KG1 (cell line): ENCODE results near the gene NAXE.

Source experiments
- DNase-seq: peaks from one replicate; lab custom pipeline; 2025; lab: John Stamatoyannopoulos, UW

Gene NAXE

DNA sequence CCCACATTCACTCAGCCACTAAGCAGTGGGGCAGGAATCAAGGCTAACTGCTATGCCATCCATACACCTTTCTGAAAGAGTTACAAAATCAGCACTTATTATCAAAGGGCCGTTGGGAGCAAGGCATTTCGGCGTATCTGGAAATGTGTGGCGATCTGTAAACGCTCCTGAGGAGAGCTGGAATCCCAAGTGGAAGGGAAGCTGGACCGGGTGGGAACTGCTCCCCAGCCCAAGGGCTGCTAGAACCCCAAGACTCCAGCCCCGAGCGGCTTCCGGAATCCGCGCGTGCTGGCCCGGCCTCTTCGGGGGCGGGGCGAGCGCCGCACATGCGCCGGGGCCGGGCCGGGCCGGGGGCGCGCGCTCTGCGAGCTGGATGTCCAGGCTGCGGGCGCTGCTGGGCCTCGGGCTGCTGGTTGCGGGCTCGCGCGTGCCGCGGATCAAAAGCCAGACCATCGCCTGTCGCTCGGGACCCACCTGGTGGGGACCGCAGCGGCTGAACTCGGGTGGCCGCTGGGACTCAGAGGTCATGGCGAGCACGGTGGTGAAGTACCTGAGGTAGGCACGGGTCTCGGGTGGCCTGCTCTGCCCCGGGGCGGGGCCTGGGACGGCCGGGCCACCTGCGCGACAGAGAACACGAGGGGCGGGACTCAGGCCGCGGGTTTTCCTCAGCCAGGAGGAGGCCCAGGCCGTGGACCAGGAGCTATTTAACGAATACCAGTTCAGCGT is at the start of gene NAXE:
TSS of gene NAXE (plus strand) at position 345 of the 726 bp plus-strand sequence. CDS start at position 374, 29 bp downstream.
- no peak for DNase-seq

DNA sequence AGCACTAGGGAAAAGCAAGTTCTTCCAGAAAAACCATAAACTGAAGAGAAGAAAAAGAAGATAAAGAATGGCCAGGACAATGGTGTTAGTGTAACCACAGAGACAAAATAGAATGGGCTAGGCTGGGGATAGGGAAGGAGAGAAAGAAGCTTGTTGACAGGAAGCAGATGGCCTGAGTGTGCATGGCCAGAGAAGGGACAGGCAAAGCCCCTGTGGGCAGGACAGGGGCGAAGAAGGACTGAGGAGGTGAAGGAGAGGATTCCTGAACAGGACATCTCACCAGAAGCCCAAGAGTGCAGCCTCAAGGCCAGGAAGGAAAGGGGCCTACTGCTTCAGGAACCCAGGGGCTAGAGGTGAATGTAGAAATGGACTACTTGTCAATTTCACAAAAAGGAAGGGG is 48.5 kb upstream of the NAXE start:
- DNase-seq: no peak

DNA sequence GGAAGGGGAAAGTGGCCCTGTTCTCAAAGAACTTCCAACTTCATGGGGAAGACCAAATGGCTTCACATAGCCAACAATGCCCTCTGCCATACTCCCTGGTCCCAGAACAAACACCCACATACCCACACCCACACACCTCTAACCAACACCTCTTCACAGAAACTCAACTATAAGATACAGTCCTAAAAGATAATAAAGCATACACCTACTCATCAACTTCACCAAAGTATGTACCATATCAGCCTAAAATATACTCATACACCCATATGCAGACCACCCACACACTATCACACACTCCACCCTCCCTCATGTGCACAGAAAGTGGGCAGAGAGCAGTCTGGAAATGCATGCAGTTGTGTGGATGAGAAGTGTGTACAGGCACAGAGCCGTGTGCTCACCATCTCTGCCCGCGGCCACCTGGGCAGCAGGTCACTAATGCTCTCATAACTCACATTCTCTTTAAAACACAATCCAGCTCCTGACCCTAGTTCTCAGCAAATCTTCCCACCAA is 46.9 kb upstream of the NAXE start:
- DNase-seq: no peak

DNA sequence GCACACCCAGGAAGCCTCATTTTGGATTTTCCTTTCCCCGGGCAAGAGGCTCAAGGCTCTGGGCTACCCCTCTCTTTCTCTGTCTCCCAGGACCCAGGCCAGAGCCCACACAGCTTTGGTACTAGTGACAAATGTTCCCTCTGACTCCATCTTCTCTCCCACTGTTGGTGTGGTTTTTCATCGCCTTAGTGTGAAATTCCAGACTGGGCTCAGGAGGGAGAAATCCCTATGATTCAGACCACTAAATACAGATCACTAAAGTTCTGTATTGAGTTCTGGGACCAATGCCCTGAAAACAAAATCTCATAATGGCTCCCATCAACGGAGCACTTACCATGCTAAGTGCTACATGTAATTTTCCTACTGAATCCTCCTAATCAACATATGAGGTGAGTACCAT is 45.3 kb upstream of the NAXE start:
- no peak for DNase-seq

DNA sequence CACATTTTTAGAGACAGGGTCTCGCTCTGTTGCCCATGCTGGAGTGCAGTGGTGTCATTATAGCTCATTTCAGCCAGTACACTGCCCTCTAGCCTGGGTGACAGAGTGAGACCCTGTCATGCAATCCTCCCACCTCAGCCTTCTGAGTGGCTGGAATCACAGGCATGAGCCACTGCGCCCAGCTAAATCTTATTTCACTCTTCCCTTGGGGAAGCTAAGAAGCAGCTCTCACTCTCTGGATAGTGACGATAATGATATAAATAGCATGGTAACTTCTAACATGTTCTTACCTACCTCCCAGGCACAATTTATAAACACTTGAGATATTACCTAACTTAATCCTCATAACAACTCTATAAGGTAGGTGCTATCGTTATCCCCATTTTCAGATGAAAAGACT is 44.1 kb upstream of the NAXE start:
- DNase-seq: no peak

DNA sequence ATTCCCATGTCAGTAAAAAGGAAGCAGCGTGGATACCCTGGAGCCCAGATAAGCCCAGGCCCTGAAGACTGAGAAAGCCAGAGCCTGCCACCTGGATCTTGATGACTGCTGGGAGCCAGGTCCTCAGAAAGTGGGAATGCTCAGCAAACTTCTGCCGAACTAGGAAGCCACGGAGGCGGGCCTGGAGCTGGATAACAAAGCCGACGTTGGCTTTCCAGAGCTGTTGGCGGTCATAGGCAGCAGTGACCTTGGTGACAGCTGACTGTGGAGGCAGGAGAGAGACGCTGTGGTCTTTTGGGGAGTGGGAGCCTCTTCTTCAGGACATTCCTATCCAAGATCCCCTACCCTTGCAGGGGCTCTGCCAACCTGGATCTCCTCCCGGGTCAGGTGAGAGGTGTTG is 43.6 kb upstream of the NAXE start:
- DNase-seq: no peak

DNA sequence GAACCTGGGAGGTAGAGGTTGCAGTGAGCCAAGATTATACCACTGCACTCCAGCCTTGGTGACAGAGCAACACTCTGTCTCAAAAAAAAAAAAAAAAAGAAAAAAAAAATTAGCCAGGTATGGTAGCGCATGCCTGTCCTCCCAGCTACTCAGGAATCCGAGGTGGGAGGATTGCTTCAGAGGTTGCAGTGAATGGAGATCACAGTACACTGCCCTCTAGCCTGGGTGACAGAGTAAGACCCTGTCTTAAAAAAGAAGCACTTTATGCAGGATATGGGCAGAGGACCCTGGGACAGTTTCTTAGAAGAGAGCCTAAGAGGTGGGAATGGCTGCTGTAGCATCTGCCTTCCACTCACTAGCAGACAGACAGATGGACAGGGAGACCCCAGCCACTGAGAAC is 42.2 kb upstream of the NAXE start:
- DNase-seq: no peak

DNA sequence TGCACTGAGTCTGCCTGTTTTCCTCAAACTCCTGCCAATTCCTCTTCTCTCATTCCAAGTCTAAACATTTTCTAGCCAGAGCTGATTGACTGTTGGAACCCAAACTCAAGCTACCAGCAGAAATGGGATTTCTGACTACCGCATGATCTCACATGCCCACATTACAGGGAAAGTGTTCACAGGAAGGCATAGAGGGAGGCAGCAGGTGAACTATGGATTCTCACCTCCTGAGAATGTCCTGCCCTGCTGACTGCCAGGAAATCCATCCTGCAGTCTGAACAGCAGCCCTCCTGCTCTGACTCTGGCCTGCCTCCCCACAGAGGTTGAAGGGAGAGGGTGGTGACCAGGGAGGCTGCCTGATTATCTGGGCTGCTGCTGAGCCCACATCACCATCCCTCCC is 41.7 kb upstream of the NAXE start:
- no peak for DNase-seq

DNA sequence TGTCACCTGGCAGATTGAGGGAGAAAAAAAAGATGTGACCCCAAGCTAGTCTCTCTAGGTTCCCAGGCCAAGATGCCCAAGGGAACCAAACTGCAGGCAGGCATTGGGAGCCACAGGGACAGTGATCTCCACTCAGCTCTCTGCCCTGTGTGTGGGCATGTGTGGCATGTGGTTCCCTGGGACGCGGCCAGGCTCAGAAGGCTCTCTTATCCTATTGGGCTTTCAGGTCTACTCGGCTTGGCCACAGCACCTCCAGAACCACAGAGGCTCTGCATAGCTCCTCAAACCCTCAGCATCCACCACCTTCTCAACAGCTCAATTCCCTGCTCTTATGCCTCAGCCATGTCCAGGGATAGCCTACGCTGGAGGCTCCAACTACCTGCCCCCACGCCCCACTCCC is 41.2 kb upstream of the NAXE start:
- DNase-seq: no peak

DNA sequence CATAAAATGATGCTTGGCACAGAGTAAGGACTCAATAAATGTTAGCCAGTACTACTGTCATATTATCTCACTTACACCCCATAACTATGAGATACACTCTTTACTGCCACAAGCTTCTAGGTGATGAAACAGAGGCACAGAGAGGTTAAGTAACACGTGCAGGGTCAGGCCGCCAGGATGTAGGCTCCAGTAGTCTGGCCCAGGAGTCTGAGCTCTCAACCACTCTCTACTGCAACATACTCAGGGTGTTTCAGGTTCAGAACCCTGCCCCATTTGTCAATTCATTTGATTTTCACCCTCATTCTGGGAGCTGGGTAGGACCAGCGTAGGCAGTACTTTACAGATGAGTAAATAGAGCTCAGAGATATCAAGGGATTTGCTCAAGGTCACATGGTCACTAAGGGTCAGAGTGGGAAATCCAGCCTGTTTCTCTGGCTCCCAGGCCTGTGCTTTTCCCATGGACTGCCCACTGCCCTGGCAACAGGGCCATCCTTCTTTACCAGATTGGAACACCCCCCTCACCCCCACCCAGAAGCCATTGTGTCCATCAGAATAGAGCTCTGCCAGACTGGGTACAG is 40.4 kb upstream of the NAXE start:
- DNase-seq: no peak

DNA sequence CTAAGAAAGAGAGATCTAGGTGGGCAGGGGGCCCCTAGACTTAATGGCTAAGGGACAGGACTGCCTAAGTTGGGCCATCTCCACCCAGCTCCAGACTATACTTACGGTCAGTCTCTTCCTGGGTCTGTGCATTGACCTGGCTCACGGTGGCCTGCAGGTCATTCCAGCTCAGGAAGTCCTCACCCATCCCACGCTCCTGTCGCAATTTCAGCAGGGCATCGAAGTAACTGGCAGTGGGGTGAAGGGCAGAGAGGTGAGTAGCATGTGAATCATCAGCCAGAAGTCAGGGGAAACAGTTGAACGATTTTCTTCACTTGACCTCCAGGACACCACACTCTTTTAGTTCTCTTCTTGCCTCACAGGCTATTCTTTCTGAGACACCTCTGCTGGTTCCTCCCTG is 39.7 kb upstream of the NAXE start:
- DNase-seq: no peak

DNA sequence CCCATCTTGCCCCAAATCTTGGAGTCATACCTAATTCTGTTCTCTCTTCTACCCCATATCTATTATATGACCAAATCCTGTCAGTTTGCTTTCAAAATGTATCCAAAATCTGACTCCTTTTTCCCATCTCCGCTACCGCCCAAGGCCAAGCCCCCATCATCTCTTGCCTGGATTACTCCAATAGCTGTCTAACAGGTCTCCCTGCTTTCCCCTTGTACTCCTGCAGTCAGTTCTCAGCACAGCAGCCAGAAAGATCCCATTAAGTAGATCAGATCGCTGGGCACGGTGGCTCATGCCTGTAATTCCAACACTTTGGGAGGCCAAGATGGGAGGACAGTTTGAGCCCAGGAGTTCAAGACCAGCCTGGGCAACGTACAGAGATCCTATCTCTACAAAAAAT is 39.1 kb upstream of the NAXE start:
- DNase-seq: no peak

DNA sequence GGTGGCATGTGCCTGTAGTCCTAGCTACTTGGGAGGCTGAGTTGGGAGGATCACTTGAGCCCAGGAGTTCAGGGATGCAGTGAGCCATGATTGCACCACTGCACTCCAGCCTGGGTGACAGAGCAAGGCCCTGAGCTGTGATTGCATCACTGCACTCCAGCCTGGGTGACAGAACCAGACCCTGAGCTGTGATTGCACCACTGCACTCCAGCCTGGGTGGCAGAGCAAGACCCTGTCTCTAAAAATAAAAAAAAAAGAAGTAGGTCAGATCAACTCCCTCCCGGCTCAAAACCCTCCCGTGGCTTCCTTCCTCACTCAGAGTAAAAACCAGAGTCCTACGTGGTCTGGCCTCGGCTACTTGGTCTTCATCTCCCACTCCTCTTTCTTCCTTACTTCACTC is 38.6 kb upstream of the NAXE start:
- peak; percentile 14 for DNase-seq

DNA sequence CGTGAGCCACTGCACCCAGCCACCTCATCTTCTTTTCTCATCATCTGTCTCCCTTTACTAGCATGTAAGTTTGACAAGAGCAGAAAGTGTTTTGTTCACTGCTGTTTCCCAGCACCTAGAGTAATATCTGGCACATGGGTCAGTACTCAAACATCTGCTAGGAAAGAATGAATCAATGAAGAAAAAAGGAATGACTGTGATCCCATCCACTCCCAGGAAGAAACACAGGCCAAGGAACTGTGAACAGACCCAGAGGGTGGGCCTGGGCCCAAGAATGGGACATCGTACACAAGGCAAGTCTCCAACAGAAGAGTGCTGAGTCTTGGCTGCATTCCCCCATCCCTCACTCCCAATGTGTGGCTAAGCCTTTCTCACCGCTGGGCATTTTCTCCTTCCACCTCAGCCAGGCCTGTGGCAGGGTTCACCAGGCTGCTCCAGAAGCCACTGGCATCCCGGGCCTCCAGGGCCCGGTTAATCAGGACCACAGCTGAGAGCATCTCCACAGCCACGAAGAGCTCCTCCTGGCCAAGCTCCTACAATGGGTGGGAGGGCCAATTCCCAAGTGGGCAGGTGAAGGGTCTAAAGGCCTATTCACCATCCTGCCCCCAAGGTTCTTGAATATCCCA is 37.6 kb upstream of the NAXE start:
- DNase-seq: no peak

DNA sequence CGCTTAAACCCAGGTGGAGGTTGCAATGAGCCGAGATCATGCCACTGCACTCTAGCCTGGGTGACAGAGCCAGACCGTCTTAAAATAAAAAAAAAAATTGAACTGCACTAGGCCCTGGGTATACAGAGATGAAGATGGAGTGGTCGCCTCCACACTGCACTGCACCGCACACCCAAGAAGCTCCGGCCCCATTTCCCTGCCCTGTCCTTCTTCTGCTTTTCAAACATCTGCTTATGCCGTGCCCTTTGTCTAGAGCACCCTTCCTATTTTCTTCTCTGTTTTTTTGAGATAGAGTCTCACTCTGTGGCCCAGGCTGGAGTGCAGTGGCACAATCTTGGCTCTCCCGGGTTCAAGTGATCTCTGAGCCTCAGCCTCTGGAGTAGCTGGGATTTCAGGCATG is 36.6 kb upstream of the NAXE start:
- DNase-seq: no peak

DNA sequence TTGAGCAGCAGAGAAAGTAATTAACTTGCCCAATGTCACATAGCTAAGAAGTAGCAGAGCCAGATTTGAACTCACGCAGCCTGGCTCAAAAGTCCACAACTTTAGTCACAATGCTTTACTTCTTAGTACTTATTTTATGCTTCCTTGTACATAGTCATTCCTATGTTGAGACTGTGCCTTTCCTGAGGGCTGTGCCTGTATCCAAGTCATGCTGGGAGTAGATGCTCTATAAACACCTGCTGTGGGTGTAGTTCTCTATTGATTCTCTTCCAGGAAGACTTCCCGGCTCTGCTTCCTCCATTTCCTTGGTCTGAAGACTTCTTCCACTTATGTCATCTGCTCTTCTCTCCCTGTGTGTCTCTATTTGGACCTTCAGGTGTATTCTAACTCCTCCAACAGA is 35.9 kb upstream of the NAXE start:
- no peak for DNase-seq

DNA sequence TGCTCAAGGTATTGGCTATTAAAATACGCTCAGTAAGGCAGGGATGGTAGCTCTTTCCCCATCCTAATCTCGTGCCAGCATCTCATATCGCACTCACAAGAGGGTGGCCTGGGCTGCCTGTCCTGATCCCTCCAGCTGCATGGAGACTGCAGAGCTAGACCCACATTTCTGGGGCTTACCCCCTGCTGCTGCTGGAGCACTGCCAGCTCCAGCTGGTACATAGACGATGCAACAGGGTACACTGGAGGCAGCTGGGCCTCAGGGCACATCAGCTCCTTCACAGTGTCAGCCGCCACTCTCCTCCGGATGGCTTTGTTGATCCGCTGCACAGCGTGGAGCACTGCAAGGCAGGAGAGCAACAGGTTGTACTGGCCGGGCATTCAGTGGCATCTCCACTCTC is 35.2 kb upstream of the NAXE start:
- no peak for DNase-seq

DNA sequence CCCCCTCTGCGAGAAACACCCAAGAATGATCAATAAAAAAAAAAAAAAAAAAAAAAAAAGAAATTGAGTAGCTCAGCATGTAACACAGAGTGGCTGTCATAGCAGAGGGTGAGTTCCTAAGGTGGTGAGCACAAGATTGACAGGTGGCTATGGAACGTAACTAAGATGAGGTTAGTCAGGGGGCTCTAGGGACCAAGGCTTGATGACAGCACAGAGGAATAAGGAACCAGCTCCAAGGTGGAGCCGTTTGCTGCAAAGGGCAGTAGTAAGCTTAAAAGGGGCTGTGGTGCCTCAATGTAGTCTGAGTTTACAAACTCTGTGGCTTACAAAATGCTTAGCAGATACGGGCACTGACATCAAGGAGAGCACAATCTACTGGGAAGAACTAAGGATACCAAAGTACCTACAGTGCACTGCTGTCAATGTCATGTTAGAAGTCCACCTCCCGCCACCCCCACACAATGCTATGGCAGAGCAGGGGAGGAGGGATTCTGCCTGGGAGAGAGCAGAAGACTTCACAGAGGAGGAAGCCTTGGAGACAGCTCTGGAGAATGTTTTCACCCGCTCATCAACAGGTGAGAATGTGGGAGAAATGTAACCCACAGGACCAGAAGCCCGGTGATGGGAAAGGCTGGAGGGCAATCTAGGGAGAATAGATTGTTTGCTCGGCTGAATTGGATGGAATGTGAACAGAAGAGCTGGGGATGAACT is 32.3 kb upstream of the NAXE start:
- no peak for DNase-seq

DNA sequence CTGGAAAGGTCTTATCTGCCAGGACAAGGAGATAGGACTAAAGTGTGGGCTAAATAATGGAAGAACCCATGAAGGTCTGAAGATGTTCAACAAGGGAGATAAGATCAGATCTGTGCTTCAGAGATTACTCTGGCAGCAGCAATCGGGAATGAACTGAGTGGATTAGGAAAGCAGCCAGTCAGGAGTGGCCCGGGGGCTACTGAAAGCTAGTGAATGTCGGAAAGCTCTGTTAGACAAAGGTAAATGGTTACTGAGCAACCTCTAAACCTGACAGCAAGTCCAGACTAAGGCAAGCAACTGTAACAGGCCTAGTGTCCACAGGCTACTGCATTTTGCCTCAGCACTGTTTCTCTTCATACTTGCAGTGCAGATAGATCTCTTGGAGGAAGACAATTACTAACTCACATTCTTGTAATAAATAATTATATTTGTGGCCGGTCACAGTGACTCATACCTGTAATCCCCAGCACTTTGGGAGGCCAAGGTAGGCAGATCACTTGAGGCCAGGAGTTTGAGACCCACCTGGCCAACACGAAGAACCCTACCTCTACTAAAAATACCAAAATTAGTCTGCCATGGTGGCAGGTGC is 31.7 kb upstream of the NAXE start:
- no peak for DNase-seq

DNA sequence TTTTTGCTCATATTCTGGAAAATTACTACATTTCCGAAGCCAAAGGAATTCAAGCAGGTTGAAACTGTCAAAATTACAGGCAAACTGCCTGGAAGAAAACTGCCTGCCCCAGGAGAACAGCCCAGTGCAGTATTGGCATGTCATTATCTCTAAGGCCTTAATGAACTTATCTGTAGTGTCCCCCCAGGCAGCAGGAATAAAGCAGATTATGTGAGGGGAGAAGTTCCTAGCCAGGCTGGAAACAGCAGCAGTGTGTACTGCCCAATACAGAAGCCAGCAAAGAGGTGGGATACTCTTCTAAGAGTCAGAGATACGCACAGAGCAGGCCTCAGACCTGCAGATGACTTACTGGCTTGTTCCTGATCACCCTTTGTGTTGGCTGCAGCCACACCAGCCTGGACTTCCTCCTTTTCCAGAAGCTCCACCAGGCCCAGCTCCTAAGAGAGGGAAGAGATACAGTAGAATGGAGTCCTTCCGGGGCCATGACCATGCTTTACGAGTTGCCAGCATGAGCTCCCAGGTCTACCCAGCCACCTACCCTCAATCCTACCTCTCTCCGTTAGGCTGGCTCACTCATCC is 30.9 kb upstream of the NAXE start:
- DNase-seq: no peak

DNA sequence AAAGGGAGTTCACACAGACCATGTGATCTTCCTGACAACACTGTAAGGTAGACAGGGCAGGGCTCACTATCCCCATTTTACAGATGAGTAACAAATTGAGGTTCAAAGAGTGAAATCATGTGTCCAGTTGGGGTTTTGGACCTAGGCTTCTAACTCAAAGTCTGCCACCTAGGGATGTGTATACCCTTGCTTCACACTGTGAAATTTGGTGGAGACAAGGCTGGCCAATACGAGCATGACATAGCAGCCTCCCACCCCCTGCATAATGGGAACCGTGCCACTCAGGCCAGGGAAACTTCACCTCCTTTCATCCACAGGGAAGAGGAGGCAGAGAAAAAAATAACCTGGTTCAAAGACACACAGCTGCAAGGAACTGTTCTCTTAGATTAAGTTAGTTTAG is 26.1 kb upstream of the NAXE start:
- DNase-seq: no peak

DNA sequence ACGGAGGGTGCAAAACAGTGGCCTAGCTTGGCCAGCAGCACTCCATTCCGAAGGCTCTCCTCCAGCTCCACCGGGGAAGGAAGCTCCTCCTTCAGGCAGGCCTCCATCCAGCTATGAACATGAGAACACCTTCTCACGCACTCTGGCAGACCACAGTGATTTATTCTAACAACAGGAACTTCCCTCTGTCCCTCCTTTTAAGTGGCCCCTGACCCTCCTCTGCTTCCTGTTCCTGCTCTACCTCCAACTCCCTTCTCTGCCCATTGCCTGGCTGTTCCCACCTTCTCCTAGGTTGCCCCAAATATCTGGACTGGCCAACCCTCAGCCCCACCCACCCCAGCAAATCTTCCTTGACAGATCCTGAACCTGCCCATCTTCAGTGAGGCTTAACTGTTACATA is 25.1 kb upstream of the NAXE start:
- no peak for DNase-seq
